Measurements from ENCODE around the gene OTUD7B.
"Not testable (repeated sequence)": the region's sequence is repeated elsewhere in the genome, so short reads cannot be mapped to it uniquely, and the experiment has no call there.

OTUD7B gene

GRCh38 chr1:150002217-150002616, 8.3 kb downstream of the OTUD7B start:
- no peak for DNase-seq

DNA sequence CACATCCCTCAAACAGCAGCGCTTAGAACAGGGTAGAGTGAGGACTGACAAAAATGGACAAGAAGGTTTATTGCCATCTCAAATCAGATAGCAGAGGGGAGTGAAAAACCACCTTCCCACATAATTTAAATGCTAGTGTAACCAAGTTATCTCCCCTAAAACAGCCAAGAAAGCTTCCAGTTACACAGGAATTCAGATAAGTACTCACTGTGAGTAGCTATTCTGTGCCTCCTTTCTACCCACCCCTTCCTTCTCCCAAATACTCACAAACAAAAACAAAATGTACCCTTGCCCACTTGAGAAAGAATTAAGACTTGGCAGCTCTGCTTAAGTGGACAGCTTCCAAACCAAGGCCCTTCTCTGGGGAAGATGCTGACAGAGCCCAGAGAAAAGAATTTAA, 9.1 kb downstream of the OTUD7B start:
- DNase-seq: no peak

- no peak for DNase-seq
Observed at GRCh38 chr1:149997585-149998262, 12.8 kb downstream of the OTUD7B start.

GRCh38 chr1:149995927-149996326, 14.6 kb downstream of the OTUD7B start:
- no peak for DNase-seq

DNA sequence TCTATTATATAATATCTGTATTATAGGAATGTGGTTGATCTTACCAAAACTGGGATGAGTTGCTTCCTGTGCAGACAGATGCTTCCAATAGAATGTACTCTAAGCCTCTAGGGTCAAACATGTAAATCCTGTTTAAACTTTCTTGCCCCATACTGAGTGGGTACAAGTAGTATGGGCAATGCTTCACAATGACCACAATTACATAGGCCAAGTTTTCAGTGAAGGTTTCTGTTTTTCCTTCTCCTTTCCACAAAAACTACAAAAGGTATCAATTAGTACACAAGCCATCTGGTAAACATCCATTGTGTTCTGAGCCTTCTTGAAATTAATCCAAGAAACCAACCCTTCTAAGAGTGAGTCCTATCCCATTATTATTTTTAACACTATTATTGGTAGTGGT, 16.8 kb downstream of the OTUD7B start:
- no peak for DNase-seq

DNA sequence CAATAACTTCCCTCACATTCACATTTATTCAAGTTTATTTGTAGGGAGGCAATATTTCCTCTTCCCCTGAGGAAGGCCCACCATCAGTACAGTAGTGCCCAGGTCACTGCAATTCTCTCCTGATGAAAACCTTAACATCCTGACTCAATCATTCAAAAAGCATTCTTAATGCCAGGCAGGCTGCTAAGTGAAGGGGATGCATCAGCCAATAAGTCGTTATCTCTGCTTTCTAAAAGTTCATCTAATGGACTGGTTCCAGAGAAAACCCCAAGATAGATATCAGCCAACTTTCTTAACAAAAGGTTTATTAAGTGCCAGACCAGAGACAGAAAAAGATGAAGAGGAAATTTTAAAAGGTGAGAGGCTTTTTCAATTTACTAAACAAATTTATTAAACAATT, 17.3 kb downstream of the OTUD7B start:
- DNase-seq: no peak

- DNase-seq: no peak
Observed at GRCh38 chr1:149987297-149987595, 23.3 kb downstream of the OTUD7B start.

DNA sequence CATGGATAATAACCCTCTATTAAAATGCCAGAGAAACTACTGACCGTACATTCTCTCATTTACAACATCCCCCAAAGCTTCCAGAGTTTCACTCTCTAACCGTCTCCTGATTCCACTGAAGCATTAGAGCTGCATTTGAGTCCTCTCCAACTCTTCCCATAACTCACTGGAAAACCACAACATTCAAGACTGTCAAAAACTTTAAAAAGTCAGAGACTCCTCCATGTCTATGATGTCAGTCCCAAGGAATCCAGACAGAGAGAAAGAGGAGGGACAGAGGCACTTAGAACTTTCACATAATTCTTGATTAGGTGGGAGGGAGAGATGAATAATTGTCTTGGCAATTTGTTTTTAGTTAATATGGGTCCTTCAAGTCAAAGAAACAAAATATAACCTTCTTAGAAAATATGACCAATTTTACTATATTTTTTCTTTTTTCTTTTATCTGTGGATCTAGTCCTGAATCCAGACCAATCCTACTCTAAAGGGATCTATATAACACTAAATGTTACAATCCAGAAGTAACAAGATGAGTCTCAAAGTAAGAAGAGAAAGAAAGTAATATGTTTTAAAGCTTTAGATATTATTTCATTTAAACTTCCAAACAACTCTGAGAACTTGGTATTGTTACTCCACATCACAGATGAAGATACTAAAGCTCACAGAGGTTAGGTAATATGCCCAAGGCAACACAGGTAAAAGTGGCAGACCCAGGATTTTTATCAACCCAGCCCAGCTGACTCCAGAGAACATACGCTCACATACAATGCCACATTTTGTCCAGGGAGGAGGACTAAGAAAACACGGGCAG, 23.8 kb downstream of the OTUD7B start:
- DNase-seq: no peak

- no peak for DNase-seq
Observed at GRCh38 chr1:149979972-149980540, 30.5 kb downstream of the OTUD7B start.

- no peak for DNase-seq
Observed at GRCh38 chr1:149979245-149979971, 31.1 kb downstream of the OTUD7B start.

GRCh38 chr1:149978547-149979023, 31.9 kb downstream of the OTUD7B start:
- DNase-seq: no peak

DNA sequence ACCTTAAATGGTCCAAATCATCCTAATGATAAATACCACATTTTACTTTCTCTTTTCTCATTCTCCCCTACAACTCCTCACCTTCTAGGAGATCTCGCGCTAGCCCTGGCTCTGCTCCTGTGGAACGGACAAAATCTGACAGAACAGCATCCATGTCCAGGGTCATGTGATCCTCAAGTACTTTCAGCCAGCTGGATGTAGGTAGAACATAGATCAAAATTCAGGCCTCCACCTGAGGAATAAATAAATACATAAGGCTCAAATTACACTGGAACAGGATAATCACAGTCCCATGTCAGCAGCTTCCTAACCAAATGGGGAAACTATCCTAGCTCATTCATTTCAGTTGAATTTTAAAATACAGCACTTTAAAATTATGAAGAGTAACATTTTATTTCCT, 33.2 kb downstream of the OTUD7B start:
- no peak for DNase-seq

- DNase-seq: no peak
Observed at GRCh38 chr1:149972547-149972946, 38.0 kb downstream of the OTUD7B start.

GRCh38 chr1:149967646-149968045, 42.9 kb downstream of the OTUD7B start:
- no peak for DNase-seq

- DNase-seq: no peak
Observed at GRCh38 chr1:149967041-149967440, 43.5 kb downstream of the OTUD7B start.

DNA sequence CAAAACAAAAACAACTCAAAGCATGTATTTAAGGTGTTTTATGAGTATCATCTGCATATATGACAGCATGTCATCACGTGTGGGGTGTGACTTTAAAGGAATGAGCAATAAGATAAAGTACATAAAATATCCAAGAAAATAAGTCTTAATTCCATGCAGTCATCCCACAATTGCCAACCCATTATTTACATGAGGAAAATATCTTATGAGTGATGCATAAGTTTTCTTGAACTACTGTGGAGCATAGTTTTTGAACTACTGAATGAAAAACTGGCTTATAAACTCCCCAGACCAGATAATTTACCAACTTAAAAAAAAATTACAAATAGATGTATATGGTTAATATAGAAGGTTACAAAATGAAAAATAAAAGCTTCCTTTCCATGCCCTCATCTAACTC, 44.1 kb downstream of the OTUD7B start:
- no peak for DNase-seq

GRCh38 chr1:149965440-149965839, 45.1 kb downstream of the OTUD7B start:
- DNase-seq: no peak

DNA sequence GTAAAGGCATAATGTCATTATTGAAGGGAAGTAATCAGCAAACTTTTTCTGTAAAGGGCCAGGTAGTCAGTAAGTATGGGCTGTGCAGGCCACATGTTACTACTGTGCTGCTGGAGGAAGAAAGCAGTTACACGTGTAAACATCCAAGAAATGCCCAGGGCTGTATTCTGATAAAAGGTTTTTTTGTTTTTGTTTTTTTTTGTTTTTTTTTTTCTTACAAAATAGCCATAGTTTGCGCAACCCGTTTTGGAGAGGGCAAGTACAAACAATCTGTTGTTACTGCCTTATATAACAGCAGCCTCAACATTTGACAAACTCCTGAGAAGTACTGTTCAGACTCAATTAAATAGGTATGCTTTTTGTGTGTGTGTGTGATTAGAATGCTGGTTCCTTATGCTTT, 47.2 kb downstream of the OTUD7B start:
- no peak for DNase-seq

DNA sequence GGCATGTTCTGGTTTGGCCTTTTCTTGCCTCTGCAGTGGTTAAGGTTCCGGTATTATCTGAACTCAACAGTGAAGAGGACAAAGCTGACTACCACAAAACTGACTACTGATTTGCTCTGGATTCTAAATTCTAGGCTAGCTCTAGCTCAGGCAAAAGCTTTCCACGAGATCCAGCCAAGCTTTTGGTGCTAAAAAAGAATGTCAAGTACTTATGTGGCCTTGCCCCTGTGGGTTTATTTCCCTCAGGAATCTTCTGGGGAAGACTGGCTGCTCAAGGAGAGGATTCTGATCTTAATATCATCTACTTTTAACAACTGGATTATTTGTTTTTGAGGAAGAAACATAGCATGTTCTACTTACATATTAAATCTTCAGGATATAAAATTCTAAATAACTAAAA, 47.8 kb downstream of the OTUD7B start:
- no peak for DNase-seq

GRCh38 chr1:149962039-149962647, 48.4 kb downstream of the OTUD7B start:
- peak; percentile 23 to 40 for DNase-seq

GRCh38 chr1:149957548-149957947, 53.0 kb downstream of the OTUD7B start:
- DNase-seq: not testable (repeated sequence)

GRCh38 chr1:149949911-149950310, 60.6 kb downstream of the OTUD7B start:
- DNase-seq: no peak

DNA sequence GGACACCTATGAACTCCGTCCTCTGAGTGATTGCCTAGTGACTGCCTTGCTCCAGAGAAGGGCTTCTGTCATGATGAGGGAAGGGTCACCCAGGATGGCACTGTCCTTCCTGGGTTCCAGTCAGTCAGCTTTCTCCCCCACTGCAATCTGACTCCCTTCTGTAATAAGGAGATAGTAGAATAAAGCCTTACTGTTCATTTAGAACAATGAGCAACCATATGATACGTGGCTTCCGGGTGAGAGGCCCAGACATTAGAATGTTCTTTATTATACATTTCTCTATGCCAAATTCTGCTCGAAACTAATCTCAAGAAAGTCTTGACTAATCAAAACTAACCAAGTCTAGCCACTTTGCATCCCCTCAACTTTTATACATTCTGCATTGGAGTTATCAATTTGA, 65.3 kb downstream of the OTUD7B start:
- no peak for DNase-seq
